ENCODE results near the gene C10orf67.

GRCh38 chr10:23326544-23327307 lies 17.9 kb downstream of the C10orf67 start:
- TF ChIP-seq POLR2A (IDR thresholded peaks at IDR 0.05; ENCODE audit: extremely low read depth, insufficient read length) (no peak), CTCF (IDR thresholded peaks at IDR 0.05; ENCODE audit: low read depth, low read length) (no peak), MAX (IDR thresholded peaks at IDR 0.05; ENCODE audit: low read depth, low read length) (no peak)

Measured in NB4 (cell line).